Hepatocyte (in vitro differentiated cells): ENCODE measurements around the gene GCGR. TPM values are rescaled to one million over a fixed set of nuclear protein-coding genes. Genes with fewer than 3 reads are reported as not detected.

Experiments used
- DNase-seq: peaks from one replicate; pipeline ENCODE4 v3.0.0-alpha.2; 2016; ENCODE audit warnings: low spot score
- H2AFZ ChIP-seq: fragments of 200-600 bp; sonication (generic); 2 replicates; pipeline ENCODE4 v1.6.0; 2016; ENCODE audit warnings: antibody characterized with exemption, mild to moderate bottlenecking
- H3K27ac ChIP-seq: fragments of 200-600 bp; sonication (generic); 2 replicates; pipeline ENCODE4 v1.5.1; 2016; ENCODE audit warnings: mild to moderate bottlenecking
- H3K27me3 ChIP-seq: fragments of 200-600 bp; sonication (generic); 2 replicates; pipeline ENCODE4 v1.6.1; 2016
- H3K36me3 ChIP-seq: fragments of 200-600 bp; sonication (generic); replicated peaks from 2 replicates; pipeline ENCODE4 v1.5.1; 2016; ENCODE audit warnings: low read depth; ENCODE audit not compliant: insufficient read depth
- H3K4me1 ChIP-seq: fragments of 200-600 bp; sonication (generic); 2 replicates; pipeline ENCODE4 v1.5.1; 2016; ENCODE audit warnings: mild to moderate bottlenecking, moderate library complexity; ENCODE audit not compliant: insufficient read depth
- H3K4me2 ChIP-seq: fragments of 200-600 bp; sonication (generic); 2 replicates; pipeline ENCODE4 v1.6.0; 2016
- H3K4me3 ChIP-seq: fragments of 200-600 bp; sonication (generic); 2 replicates; pipeline ENCODE4 v1.5.1; 2016; ENCODE audit warnings: mild to moderate bottlenecking
- H3K79me2 ChIP-seq: fragments of 200-600 bp; sonication (generic); 2 replicates; pipeline ENCODE4 v1.6.0; 2017; ENCODE audit warnings: mild to moderate bottlenecking
- H3K9me2 ChIP-seq: fragments of 200-600 bp; sonication (generic); replicated peaks from 2 replicates; pipeline ENCODE4 v1.6.0; 2017; ENCODE audit warnings: mild to moderate bottlenecking; ENCODE audit not compliant: insufficient read depth
- H3K9me3 ChIP-seq: fragments of 200-600 bp; sonication (generic); 2 replicates; pipeline ENCODE4 v1.5.1; 2016; ENCODE audit warnings: low read depth, mild to moderate bottlenecking
- H4K20me1 ChIP-seq: fragments of 200-600 bp; sonication (generic); 2 replicates; pipeline ENCODE4 v1.6.0; 2016; ENCODE audit warnings: mild to moderate bottlenecking; ENCODE audit not compliant: insufficient read depth, poor library complexity, severe bottlenecking
- CTCF ChIP-seq: fragments of 200-600 bp; sonication (generic); IDR thresholded peaks from 2 replicates; pipeline ENCODE4 v1.5.1; 2016; ENCODE audit warnings: antibody characterized with exemption, mild to moderate bottlenecking; ENCODE audit not compliant: poor library complexity
- EZH2 ChIP-seq: fragments of 200-600 bp; sonication (generic); IDR thresholded peaks from 2 replicates; pipeline ENCODE4 v1.6.1; 2016; ENCODE audit warnings: antibody characterized with exemption, mild to moderate bottlenecking, borderline replicate concordance
- EZH2phosphoT487 ChIP-seq: fragments of 200-600 bp; sonication (generic); IDR thresholded peaks from one replicate; pipeline ENCODE4 v1.6.1; 2018; ENCODE audit warnings: antibody characterized with exemption, mild to moderate bottlenecking, low read depth, moderate library complexity; ENCODE audit not compliant: unreplicated experiment, severe bottlenecking
- WGBS: methylation state at CpG from one replicate; pipeline ENCODE4 v1.1.6; 2016; ENCODE audit warnings: low lambda C conversion rate; ENCODE audit errors: missing lambda C conversion rate; 5-methylcytosine and 5-hydroxymethylcytosine counted together
- polyA plus RNA-seq: library from polyadenylated mRNA; unstranded; fragments of >200 nt; fragmentation: Nextera tagmentation; extraction: Ambion mirVana; gene quantifications from 2 replicates; pipeline ENCODE4 v1.2.1, GENCODE V29; 2016
- total RNA-seq: library from RNA; depleted of rRNA; stranded (reverse); fragments of >200 nt; gene quantifications from 2 replicates; pipeline ENCODE4 v1.2.3, GENCODE V29; 2014

GCGR gene
- total and polyA plus RNA-seq, 2 experiments from 2014 or later, result 2.9 to 3.8 TPM

GRCh38 chr17:81817758-81818147 is 13.8 kb downstream of the GCGR start:
- DNase-seq, result no peak
- H3K36me3 ChIP-seq, result no peaks in the 10 kb centered on the region
- H3K27ac ChIP-seq, result no peak overlapping the region
- peaks cover 26% of the 10 kb centered on the region for H3K4me1 ChIP-seq
- no peak overlapping the region for H3K4me3 ChIP-seq
- no peak overlapping the region for H2AFZ ChIP-seq
- no peak overlapping the region for H3K4me2 ChIP-seq
- H3K9me2 ChIP-seq, result no peaks in the 10 kb centered on the region
- no peaks in the 10 kb centered on the region for H3K9me3 ChIP-seq
- H4K20me1 ChIP-seq, result no peaks in the 10 kb centered on the region
- H3K79me2 ChIP-seq, result no peaks in the 10 kb centered on the region
- no peaks in the 10 kb centered on the region for H3K27me3 ChIP-seq
- TF ChIP-seq EZH2, result no peak
- no peak for TF ChIP-seq EZH2phosphoT487
- no peak for TF ChIP-seq CTCF
- WGBS, result 61% methylated on average over 7 of the region's 7 CpGs

GRCh38 chr17:81819708-81820107 is 15.8 kb downstream of the GCGR start:
- peaks cover 25% of the 10 kb centered on the region for H3K4me1 ChIP-seq
- no peaks in the 10 kb centered on the region for H3K27me3 ChIP-seq
- no peaks in the 10 kb centered on the region for H3K9me2 ChIP-seq
- no peaks in the 10 kb centered on the region for H3K79me2 ChIP-seq
- no peak overlapping the region for H3K4me2 ChIP-seq
- no peak overlapping the region for H3K4me3 ChIP-seq
- WGBS, result 68% methylated on average over 11 of the region's 13 CpGs
- TF ChIP-seq EZH2, result no peak
- TF ChIP-seq CTCF, result no peak
- TF ChIP-seq EZH2phosphoT487, result no peak
- H2AFZ ChIP-seq, result no peak overlapping the region
- no peak for DNase-seq
- no peaks in the 10 kb centered on the region for H3K9me3 ChIP-seq
- no peaks in the 10 kb centered on the region for H4K20me1 ChIP-seq
- no peak overlapping the region for H3K27ac ChIP-seq
- H3K36me3 ChIP-seq, result no peaks in the 10 kb centered on the region

GRCh38 chr17:81821147-81821546 is 17.2 kb downstream of the GCGR start:
- no peak overlapping the region for H2AFZ ChIP-seq
- TF ChIP-seq EZH2phosphoT487 (no peak), EZH2 (no peak), CTCF (no peak)

More at GRCh38 chr17:81821147-81821546, 17.2 kb downstream of the GCGR start:
- H3K9me2 ChIP-seq, result no peaks in the 10 kb centered on the region
- DNase-seq, result no peak
- peak overlapping the region; percentile 52 for H3K4me2 ChIP-seq
- 90% methylated on average over 8 of the region's 8 CpGs for WGBS
- peak overlapping the region; percentile 64 for H3K27ac ChIP-seq
- no peaks in the 10 kb centered on the region for H4K20me1 ChIP-seq
- H3K27me3 ChIP-seq, result no peaks in the 10 kb centered on the region
- H3K79me2 ChIP-seq, result no peaks in the 10 kb centered on the region
- H3K4me3 ChIP-seq, result no peak overlapping the region
- H3K4me1 ChIP-seq, result peaks cover 13% of the 10 kb centered on the region
- H3K36me3 ChIP-seq, result no peaks in the 10 kb centered on the region
- no peaks in the 10 kb centered on the region for H3K9me3 ChIP-seq
